OCI-LY1 (cell line): ENCODE results near the gene ANKS3.

Experiments
- EZH2 ChIP-seq: fragments of 200-600 bp; sonication (generic), shearing (Covaris generic); IDR thresholded peaks from 2 replicates; pipeline ENCODE4 v1.8.0; 2017; ENCODE audit warnings: borderline replicate concordance, mixed run types, mild to moderate bottlenecking, antibody characterized with exemption, low read length, moderate library complexity, mixed read lengths
- TF ChIP-seq, protein P1 (sequence below): fragments of 200-600 bp; sonication (generic), shearing (Covaris generic); IDR thresholded peaks from 2 replicates; pipeline ENCODE4 v1.5.1; 2017; ENCODE audit warnings: mild to moderate bottlenecking, antibody characterized with exemption, low read length, moderate library complexity, mixed read lengths

DNA sequence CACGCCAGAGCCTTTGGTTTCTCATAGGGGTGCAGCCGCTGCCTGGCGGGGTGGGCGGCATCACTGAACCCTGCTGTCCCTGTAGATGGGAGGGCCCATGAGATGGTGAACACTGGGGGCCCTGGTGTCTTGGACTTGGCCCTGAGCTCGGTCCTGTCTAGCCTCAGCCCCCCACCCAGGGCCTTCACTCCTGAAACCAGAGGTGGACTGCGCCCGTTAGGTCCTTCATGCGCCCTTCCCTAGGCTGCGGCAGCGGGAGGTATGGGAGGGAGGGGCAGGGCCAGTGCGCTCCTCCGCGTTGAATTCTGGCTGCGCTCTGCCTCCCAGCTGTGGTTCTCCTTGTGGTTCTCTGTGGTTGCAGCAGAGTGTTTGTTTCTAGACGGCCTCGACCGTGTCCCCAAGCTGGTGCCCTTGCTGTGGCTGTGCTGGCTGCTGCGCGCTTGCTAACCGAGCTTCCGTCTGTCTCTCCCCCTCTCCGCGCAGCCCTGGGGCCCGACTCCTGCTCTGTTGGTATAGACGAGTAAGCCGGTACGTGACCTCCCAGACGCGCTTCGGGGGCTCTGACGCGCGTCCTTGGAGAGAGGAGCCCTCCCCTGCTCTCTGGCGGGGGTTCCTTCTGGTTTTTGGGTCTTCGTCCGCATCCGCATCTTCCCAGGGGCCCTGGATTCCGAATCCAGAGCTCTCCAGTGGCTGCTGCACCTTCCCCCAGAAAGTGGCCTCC lies 48.1 kb downstream of the ANKS3 start:
- TF ChIP-seq, protein P1, sequence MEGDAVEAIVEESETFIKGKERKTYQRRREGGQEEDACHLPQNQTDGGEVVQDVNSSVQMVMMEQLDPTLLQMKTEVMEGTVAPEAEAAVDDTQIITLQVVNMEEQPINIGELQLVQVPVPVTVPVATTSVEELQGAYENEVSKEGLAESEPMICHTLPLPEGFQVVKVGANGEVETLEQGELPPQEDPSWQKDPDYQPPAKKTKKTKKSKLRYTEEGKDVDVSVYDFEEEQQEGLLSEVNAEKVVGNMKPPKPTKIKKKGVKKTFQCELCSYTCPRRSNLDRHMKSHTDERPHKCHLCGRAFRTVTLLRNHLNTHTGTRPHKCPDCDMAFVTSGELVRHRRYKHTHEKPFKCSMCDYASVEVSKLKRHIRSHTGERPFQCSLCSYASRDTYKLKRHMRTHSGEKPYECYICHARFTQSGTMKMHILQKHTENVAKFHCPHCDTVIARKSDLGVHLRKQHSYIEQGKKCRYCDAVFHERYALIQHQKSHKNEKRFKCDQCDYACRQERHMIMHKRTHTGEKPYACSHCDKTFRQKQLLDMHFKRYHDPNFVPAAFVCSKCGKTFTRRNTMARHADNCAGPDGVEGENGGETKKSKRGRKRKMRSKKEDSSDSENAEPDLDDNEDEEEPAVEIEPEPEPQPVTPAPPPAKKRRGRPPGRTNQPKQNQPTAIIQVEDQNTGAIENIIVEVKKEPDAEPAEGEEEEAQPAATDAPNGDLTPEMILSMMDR, result no peak
- TF ChIP-seq EZH2, result no peak
